ENCODE measurements around the gene DDI2. TPM values are rescaled to one million over a fixed set of nuclear protein-coding genes. Genes with fewer than 3 reads are reported as not detected.

DDI2 gene
- total RNA-seq, result 10 to 100 TPM; 30.6 to 34.3 TPM

DNA sequence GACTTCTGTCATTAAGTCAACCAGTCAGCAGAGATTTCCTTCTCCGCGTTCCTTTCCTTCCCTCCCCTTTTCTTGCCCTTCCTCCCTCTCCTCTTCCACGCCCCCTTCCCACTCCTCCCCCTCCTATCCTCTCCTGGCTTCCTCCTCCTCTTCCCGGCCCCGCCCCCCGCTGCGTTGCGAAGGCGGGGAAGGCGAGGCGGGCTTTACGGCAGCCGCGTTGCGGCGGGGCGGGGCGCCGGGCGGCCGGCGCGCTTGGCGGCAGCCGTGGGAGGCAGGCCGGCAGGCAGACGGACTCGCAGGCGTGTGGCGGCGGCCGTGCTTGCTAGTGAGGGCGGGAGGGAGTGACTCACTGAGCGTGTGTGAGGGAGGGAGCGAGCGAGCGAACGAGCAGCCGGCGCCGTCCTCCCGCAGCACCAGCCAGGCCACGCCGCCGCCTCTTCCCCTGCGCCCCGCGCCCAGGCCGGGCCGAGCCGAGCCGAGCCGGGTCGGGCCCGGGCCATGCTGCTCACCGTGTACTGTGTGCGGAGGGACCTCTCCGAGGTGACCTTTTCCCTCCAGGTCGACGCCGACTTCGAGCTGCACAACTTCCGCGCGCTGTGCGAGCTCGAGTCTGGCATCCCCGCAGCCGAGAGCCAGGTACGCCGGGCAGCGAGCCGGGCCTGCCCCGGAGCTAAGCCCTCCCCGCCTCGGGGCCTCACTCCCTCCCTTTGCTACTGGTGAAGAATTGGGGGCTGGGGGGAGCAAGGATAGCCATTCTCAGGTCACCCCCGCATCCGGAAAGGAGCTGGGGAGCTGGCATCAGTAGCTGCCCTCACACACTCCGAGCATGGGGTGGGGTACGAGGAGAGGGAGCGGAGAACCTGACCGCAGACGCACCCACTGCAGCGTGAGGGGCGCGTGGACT is at the start of gene DDI2:
DDI2 (plus strand) TSS at position 286 of the 904 bp plus-strand sequence; CDS start at position 499, 213 bp downstream.
- Mint-ChIP-seq H3K36me3 (ENCODE audit: insufficient read depth in 2 of 2) (peaks cover 5 to 10% of the 10 kb centered on the region in 2 donors), H3K27me3 (ENCODE audit: low read depth) (no peaks in the 10 kb centered on the region), H3K27ac (peak within 1 kb of the TSS; percentile 98), H3K4me3 (peak within 1 kb of the TSS; percentile 92), H3K4me1 (ENCODE audit: low read depth) (peaks cover 49% of the 10 kb centered on the region), H3K9me3 (no peaks in the 10 kb centered on the region)
- ATAC-seq (replicated peaks in 1 of 2), result peak; percentile 95 to 97
- peak; percentile 97 to 98 for DNase-seq

- H3K4me1 Mint-ChIP-seq (ENCODE audit: low read depth), result no peaks in the 10 kb centered on the region
- no peak overlapping the region for H3K27ac Mint-ChIP-seq
- peaks cover 3 to 9% of the 10 kb centered on the region in 2 donors for H3K36me3 Mint-ChIP-seq (ENCODE audit: insufficient read depth in 2 of 2)
- ATAC-seq (replicated peaks in 1 of 2) (no peak), DNase-seq (no peak)
- no peaks in the 10 kb centered on the region for H3K9me3 Mint-ChIP-seq
- no peaks in the 10 kb centered on the region for H3K27me3 Mint-ChIP-seq (ENCODE audit: low read depth)
- no peak overlapping the region for H3K4me3 Mint-ChIP-seq
Observed at GRCh38 chr1:15568387-15569073, 48.7 kb upstream of the DDI2 start.

DNA sequence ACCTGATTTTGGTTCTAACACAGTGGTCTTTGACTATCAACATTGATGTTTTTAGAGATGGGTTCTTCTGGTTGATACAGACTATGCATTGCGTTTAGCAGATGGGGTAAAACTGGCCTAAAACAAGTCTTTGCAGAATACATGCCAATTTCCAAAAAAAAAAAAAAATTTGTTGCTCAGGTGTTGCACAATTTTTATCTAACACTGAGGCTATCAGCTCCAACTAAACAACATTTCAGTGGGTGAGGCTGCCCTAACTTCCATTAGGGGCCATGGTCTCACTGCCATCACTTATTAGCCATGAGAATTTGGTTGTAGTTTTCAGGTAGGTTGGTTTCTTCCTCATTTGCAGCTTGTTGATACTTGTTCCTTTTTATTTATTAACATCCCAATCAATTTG is 46.4 kb upstream of the DDI2 start:
- Mint-ChIP-seq H3K4me1 (ENCODE audit: low read depth) (no peaks in the 10 kb centered on the region), H3K9me3 (no peaks in the 10 kb centered on the region), H3K4me3 (no peak overlapping the region), H3K27me3 (ENCODE audit: low read depth) (no peaks in the 10 kb centered on the region), H3K36me3 (ENCODE audit: insufficient read depth in 2 of 2) (peaks cover 3 to 6% of the 10 kb centered on the region in 2 donors), H3K27ac (peak overlapping the region; percentile 70)
- DNase-seq (no peak), ATAC-seq (replicated peaks in 1 of 2) (no peak)

DNA sequence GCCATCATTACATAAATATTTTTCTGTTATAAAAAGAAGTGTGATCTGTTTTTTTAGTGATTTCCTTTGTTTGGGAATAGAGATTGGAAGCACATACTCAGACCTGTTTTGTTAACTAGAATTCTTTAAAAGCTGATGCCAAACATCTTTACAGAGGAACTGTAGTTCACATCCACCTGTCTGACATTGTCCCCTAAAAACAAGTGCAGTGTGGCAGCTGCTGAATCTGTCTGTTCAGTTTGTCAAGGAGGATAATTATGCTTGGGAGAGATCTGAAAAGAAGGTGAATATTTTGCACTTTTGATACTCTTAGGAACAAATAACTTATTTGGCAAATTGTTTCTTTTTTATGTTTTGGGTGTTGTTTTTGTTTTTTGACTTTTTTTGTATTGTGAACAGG is 46.0 kb upstream of the DDI2 start:
- Mint-ChIP-seq H3K4me3 (no peak overlapping the region), H3K36me3 (ENCODE audit: insufficient read depth in 2 of 2) (peaks cover 2 to 6% of the 10 kb centered on the region in 2 donors), H3K4me1 (ENCODE audit: low read depth) (no peaks in the 10 kb centered on the region), H3K27me3 (ENCODE audit: low read depth) (no peaks in the 10 kb centered on the region), H3K27ac (peak overlapping the region; percentile 70), H3K9me3 (no peaks in the 10 kb centered on the region)
- ATAC-seq (replicated peaks in 1 of 2) (no peak), DNase-seq (no peak)

GRCh38 chr1:15573477-15573876 is 43.8 kb upstream of the DDI2 start:
- ATAC-seq (replicated peaks in 1 of 2) (no peak), DNase-seq (no peak)
- Mint-ChIP-seq H3K36me3 (ENCODE audit: insufficient read depth in 2 of 2) (peaks cover 0 to 5% of the 10 kb centered on the region in 2 donors), H3K9me3 (no peaks in the 10 kb centered on the region), H3K4me1 (ENCODE audit: low read depth) (peaks cover 18% of the 10 kb centered on the region), H3K4me3 (no peak overlapping the region), H3K27me3 (ENCODE audit: low read depth) (no peaks in the 10 kb centered on the region), H3K27ac (no peak overlapping the region)

GRCh38 chr1:15574741-15575140 is 42.5 kb upstream of the DDI2 start:
- ATAC-seq (replicated peaks in 1 of 2), result no peak
- Mint-ChIP-seq H3K4me1 (ENCODE audit: low read depth) (peaks cover 31% of the 10 kb centered on the region), H3K27ac (peak overlapping the region; percentile 4), H3K27me3 (ENCODE audit: low read depth) (no peaks in the 10 kb centered on the region), H3K36me3 (ENCODE audit: insufficient read depth in 2 of 2) (peaks cover 0 to 3% of the 10 kb centered on the region in 2 donors), H3K4me3 (no peak overlapping the region), H3K9me3 (no peaks in the 10 kb centered on the region)
- DNase-seq, result no peak

GRCh38 chr1:15575549-15576150 is 41.6 kb upstream of the DDI2 start:
- H3K27me3 Mint-ChIP-seq (ENCODE audit: low read depth), result no peaks in the 10 kb centered on the region
- peaks cover 0 to 3% of the 10 kb centered on the region in 2 donors for H3K36me3 Mint-ChIP-seq (ENCODE audit: insufficient read depth in 2 of 2)
- peaks cover 38% of the 10 kb centered on the region for H3K4me1 Mint-ChIP-seq (ENCODE audit: low read depth)
- H3K4me3 Mint-ChIP-seq, result no peak overlapping the region
- no peaks in the 10 kb centered on the region for H3K9me3 Mint-ChIP-seq
- no peak overlapping the region for H3K27ac Mint-ChIP-seq
- DNase-seq, result no peak
- no peak for ATAC-seq (replicated peaks in 1 of 2)

GRCh38 chr1:15577691-15578090 is 39.6 kb upstream of the DDI2 start:
- peaks cover 43% of the 10 kb centered on the region for H3K4me1 Mint-ChIP-seq (ENCODE audit: low read depth)
- peak overlapping the region; percentile 67 to 81 for H3K4me3 Mint-ChIP-seq
- peak overlapping the region; percentile 98 for H3K27ac Mint-ChIP-seq
- no peaks in the 10 kb centered on the region for H3K9me3 Mint-ChIP-seq
- ATAC-seq (replicated peaks in 1 of 2) (peak in 1 of 2 donors; percentile 29), DNase-seq (no peak)
- no peaks in the 10 kb centered on the region for H3K27me3 Mint-ChIP-seq (ENCODE audit: low read depth)
- H3K36me3 Mint-ChIP-seq (ENCODE audit: insufficient read depth in 2 of 2), result no peaks in the 10 kb centered on the region

DNA sequence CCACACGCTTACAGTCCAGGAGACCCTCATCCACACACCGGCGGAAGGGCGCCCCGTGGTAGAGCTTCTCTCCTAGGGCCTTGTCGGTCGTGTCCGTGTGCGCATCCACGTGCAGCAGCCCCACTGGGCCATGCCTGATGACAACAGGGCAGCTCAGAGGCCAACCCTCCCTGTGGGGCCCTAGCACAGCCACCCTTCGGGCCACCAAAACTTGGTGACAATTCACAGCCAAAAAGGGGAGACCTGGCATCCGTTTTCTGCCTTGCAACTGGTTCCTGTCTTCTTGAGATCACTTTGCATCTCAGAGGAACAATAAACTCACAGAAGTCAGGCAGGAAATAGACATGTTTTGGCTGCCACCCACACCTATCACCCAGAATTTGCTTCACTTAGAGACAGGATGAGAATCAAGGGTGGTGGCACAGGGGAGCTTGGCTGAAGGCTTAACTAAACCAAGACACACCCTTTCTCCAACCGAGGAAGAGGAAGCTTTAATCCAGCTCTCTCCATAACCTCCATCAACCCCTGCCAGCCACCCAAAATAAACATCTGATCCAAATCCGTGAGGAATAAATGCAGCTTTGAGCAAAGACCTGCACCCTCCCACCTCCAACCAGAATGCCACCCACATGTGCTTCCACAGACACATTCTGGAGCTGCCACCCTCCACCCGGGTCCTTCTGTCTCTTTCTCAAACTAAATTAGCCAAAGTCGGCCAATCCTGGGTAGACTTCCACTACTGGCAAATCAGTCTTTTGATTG is 38.2 kb upstream of the DDI2 start:
- no peaks in the 10 kb centered on the region for H3K36me3 Mint-ChIP-seq (ENCODE audit: insufficient read depth in 2 of 2)
- no peaks in the 10 kb centered on the region for H3K9me3 Mint-ChIP-seq
- H3K27ac Mint-ChIP-seq, result peak overlapping the region; percentile 98
- ATAC-seq (replicated peaks in 1 of 2) (peak; percentile 77 to 82), DNase-seq (peak; percentile 31 to 33)
- peaks cover 54% of the 10 kb centered on the region for H3K4me1 Mint-ChIP-seq (ENCODE audit: low read depth)
- H3K27me3 Mint-ChIP-seq (ENCODE audit: low read depth), result no peaks in the 10 kb centered on the region
- peak overlapping the region; percentile 67 to 81 for H3K4me3 Mint-ChIP-seq

DNA sequence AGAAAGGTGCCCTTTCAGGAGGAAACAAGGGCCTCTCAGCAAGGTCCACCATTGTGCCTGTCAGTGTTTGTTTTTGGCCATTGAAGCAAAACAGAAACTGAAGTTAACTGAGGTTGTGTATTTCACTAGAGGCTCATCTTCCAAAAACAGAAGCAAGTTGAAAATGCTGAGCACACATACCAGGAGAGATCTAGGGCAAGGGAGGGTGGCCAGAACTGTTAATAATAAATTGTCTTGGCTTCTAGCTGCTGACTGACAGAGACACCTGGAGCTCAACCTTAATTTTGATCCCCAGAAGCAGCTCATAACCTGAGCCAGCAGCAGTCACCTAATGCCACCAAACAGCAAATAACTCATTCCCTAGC is 37.6 kb upstream of the DDI2 start:
- Mint-ChIP-seq H3K27me3 (ENCODE audit: low read depth) (no peaks in the 10 kb centered on the region), H3K27ac (peak overlapping the region; percentile 98)

DNA sequence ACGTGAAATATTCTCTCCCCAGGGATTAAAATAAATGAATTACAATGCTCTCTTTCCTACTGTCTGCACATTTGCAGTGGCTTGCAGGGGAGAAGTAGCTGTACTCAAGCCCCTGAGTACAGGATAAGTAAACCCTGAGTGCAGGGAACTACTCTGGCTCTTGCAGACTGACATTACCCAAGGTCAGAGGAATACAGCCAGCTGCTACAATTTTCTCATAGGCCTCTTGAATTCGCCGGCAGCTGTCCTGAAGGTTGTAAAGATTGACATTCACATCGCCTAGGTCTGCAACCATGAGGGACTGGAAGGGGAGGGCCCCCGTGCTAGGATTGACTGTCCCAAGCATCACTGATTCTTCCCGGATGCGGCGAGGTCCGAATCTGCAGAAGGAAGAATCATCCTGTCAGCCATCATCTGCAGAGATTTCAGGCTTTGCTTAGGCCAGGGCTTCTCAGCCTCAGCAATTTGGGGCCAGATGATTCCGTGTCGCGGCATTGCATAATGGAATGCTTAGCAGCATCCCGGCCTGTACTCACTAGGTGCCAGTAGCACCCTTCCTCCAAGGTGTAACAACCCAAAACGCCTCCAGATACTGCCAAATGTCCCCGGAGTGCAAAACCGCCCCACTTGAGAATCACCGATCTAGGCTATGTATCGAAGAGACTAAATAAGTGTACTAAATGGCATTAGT is 34.1 kb upstream of the DDI2 start:
- H3K27me3 Mint-ChIP-seq (ENCODE audit: low read depth), result no peaks in the 10 kb centered on the region
- H3K9me3 Mint-ChIP-seq, result no peaks in the 10 kb centered on the region
- ATAC-seq (replicated peaks in 1 of 2) (no peak), DNase-seq (no peak)
- H3K27ac Mint-ChIP-seq, result no peak overlapping the region
- peaks cover 3 to 4% of the 10 kb centered on the region in 2 donors for H3K36me3 Mint-ChIP-seq (ENCODE audit: insufficient read depth in 2 of 2)
- H3K4me1 Mint-ChIP-seq (ENCODE audit: low read depth), result peaks cover 48% of the 10 kb centered on the region
- H3K4me3 Mint-ChIP-seq, result peak overlapping the region; percentile 86 to 88

More for the DNA sequence above, 37.6 kb upstream of the DDI2 start:
- ATAC-seq (replicated peaks in 1 of 2) (peak; percentile 7 to 14), DNase-seq (no peak)
- Mint-ChIP-seq H3K9me3 (no peaks in the 10 kb centered on the region), H3K4me1 (ENCODE audit: low read depth) (peaks cover 58% of the 10 kb centered on the region), H3K36me3 (ENCODE audit: insufficient read depth in 2 of 2) (no peaks in the 10 kb centered on the region), H3K4me3 (peak overlapping the region; percentile 67 to 81)

Measured in activated T-cell treated with anti-CD3 and anti-CD28 coated beads, Interleukin-2, amount 50 U/mL, for 72 hours (primary cell).